Measurements from ENCODE around the gene BRD8. TPM values are rescaled to one million over a fixed set of nuclear protein-coding genes. Genes with fewer than 3 reads are reported as not detected.

BRD8 gene
- total and polyA plus RNA-seq, 9 of the 15 experiments (the other 6 are each of a cell fraction or from before 2014, with no cell fraction given), result 54.6 to 163 (median 87.0) TPM

DNA sequence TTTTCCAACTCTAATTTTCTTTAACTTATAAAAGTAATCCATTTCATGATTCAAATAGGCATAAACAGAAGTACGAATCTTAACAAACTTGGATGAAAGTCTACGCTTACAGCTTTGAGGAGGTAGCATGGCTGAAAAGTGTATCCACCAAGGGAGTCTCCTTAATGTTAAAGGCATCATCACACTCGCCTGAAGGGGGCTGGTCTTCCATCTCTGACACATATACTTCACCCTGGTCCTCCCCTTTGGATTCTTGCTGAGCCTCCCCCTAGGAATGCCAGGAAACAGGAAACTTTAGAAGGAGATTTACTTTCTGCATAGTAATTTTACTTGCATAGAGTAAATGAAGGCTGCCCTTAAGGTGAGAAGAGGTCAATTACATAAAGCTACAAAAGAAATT, 28.9 kb downstream of the BRD8 start:
- BruUV-seq (replicated peaks), result no TSS peak
- Histone ChIP-seq H3K4me1 (replicated peaks in 1 of 2; ENCODE audit: control insufficient read depth in 2 of 2, insufficient read depth in 2 of 2, low read length in 2 of 2) (no peaks in the 10 kb centered on the region), H3K79me2 (ENCODE audit: control insufficient read depth, insufficient read depth, low read length) (no peaks in the 10 kb centered on the region), H3K4me3 (no peak overlapping the region), H3K9ac (ENCODE audit: insufficient read depth in 1 of 2, low read depth in 2 of 2, low read length in 2 of 2) (no peak overlapping the region), H3K36me3 (ENCODE audit: control insufficient read depth, insufficient read depth, low read length) (no peaks in the 10 kb centered on the region), H3K4me2 (ENCODE audit: insufficient read depth, low read length) (no peak overlapping the region), H3K27ac (ENCODE audit: extremely low read depth, low read depth, low read length) (no peak overlapping the region), H3K9me3 (replicated peaks; ENCODE audit: control insufficient read depth, insufficient read depth, low read depth, low read length) (no peaks in the 10 kb centered on the region), H2AFZ (ENCODE audit: low read depth, low read length) (no peak overlapping the region), H3K9me1 (ENCODE audit: control insufficient read depth, insufficient read depth, low read length) (no peaks in the 10 kb centered on the region), H4K20me1 (replicated peaks; ENCODE audit: control insufficient read depth, insufficient read depth, low read length) (no peaks in the 10 kb centered on the region), H3K27me3 (ENCODE audit: control insufficient read depth in 2 of 2, insufficient read depth in 2 of 2, low read length in 2 of 2) (peaks cover 4 to 10% of the 10 kb centered on the region in 2 experiments; a peak in 2 of 5 replicates)
- ATAC-seq, result peak; percentile 62; the same call in 1 of the 3 replicates
- DNase-seq (ENCODE audit: extremely low read depth in 1 of 4, low spot score in 3 of 4), result no peak
- ChIA-PET CTCF (ENCODE audit: low intra/inter-chr PET ratio) (no interaction called here), POLR2A (interaction anchor here (1.3 to 1.6 kb wide), 4 partner anchors 9 to 31 kb away, joined by 3 to 8 read pairs (median 5); partner anchors contain the start of gene NME5)
- FAIRE-seq, result no peak
- WGBS (ENCODE audit: insufficient coverage, low coverage, missing lambda C conversion rate), result 0% methylated on average over 3 of the region's 3 CpGs
- in situ Hi-C loops (cut with MboI) (no loop called here), intact Hi-C loops (cut with micrococcal nuclease) (no loop called here)
- TF ChIP-seq IRF2 (CRISPR knock-in tag; IDR thresholded peaks at IDR 0.05), result no peak
- TF ChIP-seq ATF1 (CRISPR knock-in tag; IDR thresholded peaks at IDR 0.05), result no peak
- no peak for TF ChIP-seq ATF1 (tag; IDR thresholded peaks at IDR 0.05)
- no peak for TF ChIP-seq CC2D1A (IDR thresholded peaks at IDR 0.05)
- TF ChIP-seq ARID3B (CRISPR knock-in tag; IDR thresholded peaks at IDR 0.05; ENCODE audit: borderline replicate concordance), result no peak
- TF ChIP-seq PHF21A (IDR thresholded peaks at IDR 0.05; ENCODE audit: borderline replicate concordance, low read depth), result no peak
- no peak for TF ChIP-seq BDP1 (IDR thresholded peaks at IDR 0.05; ENCODE audit: insufficient read depth, insufficient read length)
- no peak for TF ChIP-seq HMG20A (CRISPR knock-in tag; conservative IDR thresholded peaks at IDR 0.05)

Data from K562 (cell line).